OCI-LY1 (cell line): ENCODE results near the gene AAK1.

Experiments used
- EZH2 ChIP-seq: fragments of 200-600 bp; sonication (generic), shearing (Covaris generic); IDR thresholded peaks from 2 replicates; pipeline ENCODE4 v1.8.0; 2017; ENCODE audit warnings: borderline replicate concordance, mixed run types, mild to moderate bottlenecking, antibody characterized with exemption, low read length, moderate library complexity, mixed read lengths
- TF ChIP-seq, protein P1 (sequence below): fragments of 200-600 bp; sonication (generic), shearing (Covaris generic); IDR thresholded peaks from 2 replicates; pipeline ENCODE4 v1.5.1; 2017; ENCODE audit warnings: mild to moderate bottlenecking, antibody characterized with exemption, low read length, moderate library complexity, mixed read lengths

GRCh38 chr2:69625078-69625795 is 18.3 kb downstream of the AAK1 start:
- TF ChIP-seq, protein P1, sequence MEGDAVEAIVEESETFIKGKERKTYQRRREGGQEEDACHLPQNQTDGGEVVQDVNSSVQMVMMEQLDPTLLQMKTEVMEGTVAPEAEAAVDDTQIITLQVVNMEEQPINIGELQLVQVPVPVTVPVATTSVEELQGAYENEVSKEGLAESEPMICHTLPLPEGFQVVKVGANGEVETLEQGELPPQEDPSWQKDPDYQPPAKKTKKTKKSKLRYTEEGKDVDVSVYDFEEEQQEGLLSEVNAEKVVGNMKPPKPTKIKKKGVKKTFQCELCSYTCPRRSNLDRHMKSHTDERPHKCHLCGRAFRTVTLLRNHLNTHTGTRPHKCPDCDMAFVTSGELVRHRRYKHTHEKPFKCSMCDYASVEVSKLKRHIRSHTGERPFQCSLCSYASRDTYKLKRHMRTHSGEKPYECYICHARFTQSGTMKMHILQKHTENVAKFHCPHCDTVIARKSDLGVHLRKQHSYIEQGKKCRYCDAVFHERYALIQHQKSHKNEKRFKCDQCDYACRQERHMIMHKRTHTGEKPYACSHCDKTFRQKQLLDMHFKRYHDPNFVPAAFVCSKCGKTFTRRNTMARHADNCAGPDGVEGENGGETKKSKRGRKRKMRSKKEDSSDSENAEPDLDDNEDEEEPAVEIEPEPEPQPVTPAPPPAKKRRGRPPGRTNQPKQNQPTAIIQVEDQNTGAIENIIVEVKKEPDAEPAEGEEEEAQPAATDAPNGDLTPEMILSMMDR, result no peak
- no peak for TF ChIP-seq EZH2
